Measurements from ENCODE around the gene PRKCI.

GRCh38 chr3:170179432-170179831, 42.8 kb upstream of the PRKCI start:
- no peak for TF ChIP-seq CTCF (IDR thresholded peaks at IDR 0.05 in 4 of 5, conservative IDR thresholded peaks at IDR 0.05 in 1 of 5)
- TF ChIP-seq POLR2A (IDR thresholded peaks at IDR 0.05), result no peak
